Activated CD8-positive, alpha-beta memory T cell treated with anti-CD3 and anti-CD28 coated beads for 4 hours (primary cell): Measurements from ENCODE around the gene NELL2.
"Not testable (repeated sequence)": the region's sequence is repeated elsewhere in the genome, so short reads cannot be mapped to it uniquely, and the experiment has no call there.

Experiments used
- DNase-seq, 2 donors: peaks; one replicate each; pipeline ENCODE4 v3.0.0-alpha.2; 2020; ENCODE audit warnings: low read depth in 2 of 2

NELL2 gene

GRCh38 chr12:44847888-44848702 is 28.0 kb downstream of the NELL2 start:
- DNase-seq = peak; percentile 28 to 58

DNA sequence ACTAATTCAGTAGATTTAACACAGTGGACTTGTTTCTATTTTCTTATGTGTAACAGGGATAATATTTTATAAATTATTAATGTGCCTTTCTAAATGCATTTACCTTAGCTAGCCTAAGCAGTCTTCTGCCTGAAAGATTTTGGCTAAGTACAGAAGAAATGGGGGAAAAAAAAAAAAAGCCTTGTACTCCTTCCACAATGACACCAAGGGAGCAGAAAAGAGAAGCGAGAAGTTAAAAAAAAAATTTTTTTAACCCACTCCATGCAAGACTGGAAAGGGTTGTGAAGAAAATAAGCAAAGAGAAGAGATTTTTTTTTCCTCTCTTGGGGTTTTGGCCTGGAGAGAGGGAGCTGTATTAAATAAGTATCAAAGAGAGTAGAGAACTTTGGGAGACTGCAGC is 28.7 kb downstream of the NELL2 start:
- DNase-seq = no peak

DNA sequence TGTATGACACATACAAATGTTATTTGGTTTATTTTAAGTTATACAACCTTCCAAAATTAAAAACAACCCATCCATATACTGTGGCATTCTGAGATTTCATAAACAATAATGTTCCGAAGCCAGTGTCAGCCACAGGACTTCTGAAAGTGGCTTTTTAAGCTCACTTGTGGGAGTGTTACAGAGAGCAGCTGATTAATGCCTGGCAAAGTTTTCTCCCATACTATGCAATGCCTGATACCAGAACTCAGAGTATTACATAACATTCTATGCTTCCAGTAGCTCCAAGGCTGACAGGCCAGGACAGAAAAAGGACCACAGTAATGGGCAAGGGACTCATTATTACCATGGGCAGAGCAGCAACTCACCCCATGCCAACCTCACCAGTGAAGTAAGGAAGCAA is 29.3 kb downstream of the NELL2 start:
- DNase-seq = no peak

DNA sequence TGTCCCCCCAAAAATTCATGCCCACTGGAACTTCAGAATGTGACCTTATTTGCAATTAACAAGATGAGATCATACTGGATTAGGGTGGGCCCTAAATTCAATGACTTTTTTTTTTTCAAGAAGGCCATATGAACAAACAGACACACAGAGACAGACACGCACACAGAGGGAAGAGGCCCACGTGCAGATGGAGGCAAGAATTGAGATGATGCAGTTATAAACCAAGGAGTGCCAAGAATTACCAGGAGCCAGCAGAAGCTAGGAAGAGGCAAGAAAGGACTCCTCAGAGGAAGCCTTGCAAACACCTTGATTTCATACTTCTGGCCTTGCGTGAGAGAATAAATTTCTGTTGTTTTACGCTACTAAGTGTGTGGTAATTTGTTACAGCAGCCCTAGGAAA is 33.4 kb downstream of the NELL2 start:
- DNase-seq = no peak

GRCh38 chr12:44839785-44840184 is 36.3 kb downstream of the NELL2 start:
- no peak for DNase-seq

GRCh38 chr12:44837114-44837755 is 38.9 kb downstream of the NELL2 start:
- no peak for DNase-seq

DNA sequence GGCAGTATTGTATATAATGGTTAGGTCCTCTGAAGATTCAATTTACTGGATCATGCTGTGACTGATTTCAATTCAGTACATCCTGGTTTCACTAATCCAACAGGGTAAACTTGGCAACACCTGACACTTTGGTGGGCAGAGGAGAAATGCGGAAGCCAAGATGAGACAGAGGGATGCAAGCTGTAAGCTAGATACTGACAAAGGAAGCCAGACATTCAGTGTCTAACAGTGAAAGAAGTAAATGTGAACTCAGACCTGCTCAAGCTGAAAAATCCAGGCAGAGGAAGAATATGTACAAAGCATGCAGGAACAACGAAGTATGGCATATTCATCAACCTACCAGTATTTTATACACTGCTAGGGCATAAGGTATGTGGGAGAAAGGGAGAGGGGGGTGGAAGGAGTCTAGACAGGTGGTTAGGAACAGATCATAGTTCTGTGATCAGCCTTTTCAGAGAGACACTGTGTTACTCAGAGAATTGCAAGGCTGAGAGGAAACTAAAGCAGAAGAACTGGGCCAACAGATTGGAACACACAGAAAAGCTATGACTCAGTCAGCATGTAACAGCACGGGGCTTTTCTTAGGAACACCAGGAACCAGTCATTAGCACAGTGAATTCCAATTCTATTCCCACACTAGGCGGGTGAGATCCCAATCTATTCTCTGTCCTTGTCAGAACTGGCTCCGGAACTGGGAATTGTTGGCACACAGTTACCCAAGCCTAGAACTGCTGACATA is 40.3 kb downstream of the NELL2 start:
- no peak for DNase-seq

GRCh38 chr12:44834996-44835395 is 41.1 kb downstream of the NELL2 start:
- DNase-seq = not testable (repeated sequence)

DNA sequence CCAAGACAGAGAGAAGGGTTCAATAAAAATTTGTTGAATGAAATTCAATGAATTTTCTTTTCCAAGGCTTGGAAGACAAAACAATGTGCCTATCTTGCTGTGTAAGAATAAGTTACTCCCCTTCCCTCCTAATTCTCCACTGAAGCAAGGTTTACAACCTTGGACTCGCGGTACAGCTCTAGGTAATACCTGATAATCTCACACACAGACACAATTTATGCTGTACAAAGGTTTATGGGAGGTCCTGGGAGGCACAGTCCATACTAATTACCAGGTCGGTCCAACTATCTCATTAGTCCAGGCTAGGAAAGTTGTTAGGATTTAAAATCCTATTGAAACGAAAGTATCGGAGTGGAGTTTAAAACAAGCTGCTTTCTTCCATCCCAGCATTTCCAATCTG is 42.6 kb downstream of the NELL2 start:
- DNase-seq = no peak

DNA sequence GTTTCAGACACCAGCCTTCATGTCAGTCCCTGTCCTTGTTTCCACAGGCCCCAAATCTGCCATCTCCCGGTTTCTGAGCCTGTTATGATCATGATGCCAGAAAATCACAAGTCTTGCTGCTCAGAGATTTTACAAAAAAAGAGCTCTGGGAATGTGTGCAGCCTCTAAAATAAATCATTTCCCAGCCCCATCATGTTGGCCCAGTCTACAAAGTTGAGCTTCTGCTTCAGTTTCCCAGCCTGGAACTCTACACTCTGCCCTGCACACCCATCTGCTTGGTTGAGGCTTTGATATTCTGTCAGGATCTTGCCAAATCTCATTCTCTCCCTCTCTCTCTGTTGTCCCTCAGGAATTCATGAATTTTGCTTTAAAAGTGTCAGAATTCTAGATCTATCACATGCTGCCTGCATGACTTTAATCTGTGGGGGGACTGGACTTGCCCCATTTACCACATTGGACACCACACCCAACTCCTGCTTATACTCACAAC is 45.5 kb downstream of the NELL2 start:
- no peak for DNase-seq

- DNase-seq = no peak
Observed at GRCh38 chr12:44829045-44829444, 47.1 kb downstream of the NELL2 start.

- no peak for DNase-seq
Observed at GRCh38 chr12:44827832-44828438, 48.2 kb downstream of the NELL2 start.

DNA sequence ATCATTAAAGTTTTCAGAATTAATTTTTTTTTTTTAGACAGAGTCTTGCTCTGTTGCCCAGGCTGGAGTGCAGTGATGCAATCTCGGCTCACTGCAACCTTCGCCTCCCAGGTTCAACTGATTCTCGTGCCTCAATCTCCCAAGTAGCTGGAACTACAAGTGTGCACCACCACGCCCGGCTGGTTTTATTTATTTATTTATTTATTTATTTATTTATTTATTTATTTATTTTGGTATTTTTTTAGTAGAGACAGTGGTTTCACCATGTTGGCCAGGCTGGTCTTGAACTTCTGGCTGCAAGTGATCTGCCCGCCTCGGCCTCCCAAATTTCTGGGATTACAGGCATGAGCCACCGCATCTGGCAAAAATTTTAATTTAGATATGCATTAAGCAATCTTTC is 54.4 kb downstream of the NELL2 start:
- not testable (repeated sequence) for DNase-seq

- DNase-seq = no peak
Observed at GRCh38 chr12:44819884-44820283, 56.2 kb downstream of the NELL2 start.

DNA sequence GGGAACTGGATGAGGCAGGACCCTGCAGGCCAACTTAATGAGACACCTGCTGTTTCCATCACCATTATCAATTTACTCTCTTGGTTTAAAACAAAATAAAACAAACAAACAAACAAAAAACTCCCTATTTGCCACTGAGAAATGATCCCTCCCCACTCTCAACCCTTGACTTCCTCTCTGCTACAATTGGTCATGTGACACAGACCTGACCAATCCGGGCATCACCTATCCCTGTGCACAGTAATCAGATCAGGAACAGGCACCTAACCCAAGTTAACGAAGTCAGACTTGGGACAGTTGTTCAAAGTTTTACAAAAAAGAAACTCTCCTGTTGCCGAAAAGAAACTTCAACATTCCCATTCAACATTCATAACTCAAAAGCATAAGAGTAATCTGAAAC is 58.4 kb downstream of the NELL2 start:
- DNase-seq = no peak

DNA sequence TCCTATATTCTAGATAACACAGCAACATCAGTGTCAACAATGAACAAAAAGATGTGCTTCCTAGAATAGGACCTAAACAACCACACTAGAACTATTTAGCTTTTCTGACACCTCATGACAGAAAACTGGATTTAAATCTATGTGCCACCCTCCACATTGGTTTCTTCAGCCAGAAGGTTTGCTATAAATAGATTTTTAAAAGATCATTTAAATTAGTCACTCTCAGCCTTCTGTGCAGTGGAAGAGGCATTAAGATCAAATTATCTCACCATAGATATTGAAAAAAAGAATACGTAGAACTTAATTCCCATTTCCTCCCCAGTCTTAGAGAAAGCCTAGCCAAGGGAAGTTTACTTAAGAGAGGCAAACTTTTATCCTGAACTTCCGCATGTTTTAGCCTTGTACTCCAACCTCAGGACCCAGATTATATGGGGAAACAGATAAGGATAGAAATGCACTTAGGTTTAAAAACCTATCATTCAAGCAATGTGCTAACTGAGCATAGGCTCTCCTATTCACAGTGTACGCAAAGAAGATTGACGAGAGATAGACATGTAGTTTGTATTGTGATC is 59.6 kb downstream of the NELL2 start:
- DNase-seq = no peak

DNA sequence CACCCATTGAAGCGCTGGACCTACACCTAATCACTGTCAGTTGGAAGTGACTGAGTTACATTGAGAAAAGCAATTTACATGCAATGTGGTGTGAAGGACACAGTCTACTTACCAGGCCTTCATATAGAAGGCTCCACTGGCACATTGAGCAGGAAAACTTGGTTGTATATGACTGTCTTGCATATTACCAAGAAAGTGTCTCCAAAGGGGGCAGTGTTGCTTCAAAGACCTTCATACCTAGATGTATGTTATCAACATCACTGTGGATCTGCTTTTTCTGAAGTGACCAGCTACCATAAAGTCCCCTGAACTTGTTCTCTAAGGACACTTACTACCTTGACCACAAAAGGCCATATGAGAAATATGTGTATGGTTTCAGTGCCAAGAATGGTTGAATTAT is 64.1 kb downstream of the NELL2 start:
- peak in 1 of 2 donors; percentile 29 for DNase-seq

- DNase-seq = no peak
Observed at GRCh38 chr12:44804068-44804467, 72.0 kb downstream of the NELL2 start.

- no peak for DNase-seq
Observed at GRCh38 chr12:44795970-44796369, 80.1 kb downstream of the NELL2 start.

- DNase-seq = no peak
Observed at GRCh38 chr12:44788731-44789130, 87.4 kb downstream of the NELL2 start.

DNA sequence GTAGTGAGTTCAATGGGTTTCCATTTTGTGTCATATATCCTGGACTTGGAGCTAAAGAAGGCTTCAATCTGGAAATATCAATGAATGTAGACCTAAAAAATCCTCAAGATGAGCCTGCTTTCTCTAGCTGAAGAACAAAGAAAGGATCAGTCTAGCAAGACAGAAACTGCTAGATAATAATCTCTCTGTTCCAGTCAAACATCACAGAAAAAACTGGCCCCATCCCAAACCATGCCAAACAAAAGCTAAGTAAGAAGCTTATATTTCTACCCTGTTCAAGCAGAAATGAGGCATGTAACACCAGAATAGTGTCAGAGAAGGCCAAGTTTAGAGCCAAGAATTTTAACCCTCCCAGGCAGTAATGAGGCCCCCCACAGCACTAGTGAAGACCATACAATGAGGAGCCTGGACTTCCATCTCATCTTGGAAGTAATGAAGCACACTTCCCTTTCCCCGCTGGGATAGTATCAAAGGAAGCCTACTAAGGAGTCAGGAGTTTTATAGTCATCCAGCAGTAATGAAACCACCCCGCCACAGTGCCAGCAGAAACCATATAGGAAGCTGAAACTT is 95.8 kb downstream of the NELL2 start:
- no peak for DNase-seq
